HepG2 (cell line): Measurements from ENCODE around the gene TRPM1.

Experiments used
- CBX2 ChIP-seq, 2 experiments: fragments of 200-600 bp in 1 of 2; sonication (generic); formaldehyde crosslinking in 1 of 2; IDR thresholded peaks; 2 replicates each; pipeline versions ENCODE4 v1.7.0 to v1.8.1; 2018 to 2022; ENCODE audit warnings: low read depth in 2 of 2, low read length in 1 of 2, mild to moderate bottlenecking in 1 of 2, missing genetic modification reagents in 1 of 2
- GABPA ChIP-seq, 2 experiments: IDR thresholded peaks; 2 replicates each; pipeline ENCODE4 v1.6.1; 2011 to 2016; ENCODE audit warnings: low read depth in 2 of 2, low read length in 1 of 2, missing biosample characterization in 1 of 2, missing genetic modification characterization in 1 of 2
- SUZ12 ChIP-seq: fragments of 150-350 bp; IDR thresholded peaks from 2 replicates; pipeline ENCODE4 v1.6.1; 2014; ENCODE audit warnings: low read depth, low read length
- USF2 ChIP-seq, 2 experiments: sonication (generic) in 1 of 2; formaldehyde crosslinking in 1 of 2; IDR thresholded peaks; 2 replicates each; pipeline versions ENCODE4 v1.5.1 to v1.6.1; 2011 to 2020; ENCODE audit warnings: borderline replicate concordance in 1 of 2, low read depth in 1 of 2, low read length in 1 of 2, mild to moderate bottlenecking in 1 of 2, missing genetic modification reagents in 1 of 2, moderate library complexity in 1 of 2
- ZNF317 ChIP-seq: sonication (generic); formaldehyde crosslinking; IDR thresholded peaks from 2 replicates; pipeline ENCODE4 v1.5.0; 2020; ENCODE audit warnings: mild to moderate bottlenecking, missing genetic modification reagents
- ZNF546 ChIP-seq: sonication (generic); formaldehyde crosslinking; conservative IDR thresholded peaks from 2 replicates; pipeline ENCODE4 v1.8.1; 2023; ENCODE audit warnings: mild to moderate bottlenecking, missing genetic modification reagents

- no peak for TF ChIP-seq GABPA (IDR thresholded peaks at IDR 0.05; ENCODE audit: low read depth, low read length)
- TF ChIP-seq GABPA (CRISPR knock-in tag; IDR thresholded peaks at IDR 0.05; ENCODE audit: low read depth), result no peak
- TF ChIP-seq USF2 (IDR thresholded peaks at IDR 0.05; ENCODE audit: low read depth, low read length), result no peak
- TF ChIP-seq USF2 (CRISPR knock-in tag; IDR thresholded peaks at IDR 0.05; ENCODE audit: borderline replicate concordance), result no peak
- no peak for TF ChIP-seq CBX2 (IDR thresholded peaks at IDR 0.05; ENCODE audit: low read depth, low read length)
- no peak for TF ChIP-seq CBX2 (CRISPR knock-in tag; IDR thresholded peaks at IDR 0.05; ENCODE audit: low read depth)
- TF ChIP-seq SUZ12, result no peak
- TF ChIP-seq ZNF546 (CRISPR knock-in tag), result no peak
- TF ChIP-seq ZNF317 (CRISPR knock-in tag), result no peak
Measured at GRCh38 chr15:30953183-30953582, 148.3 kb downstream of the TRPM1 start.
